ENCODE data around the gene AHI1.

GRCh38 chr6:135358251-135358821 is 139.2 kb downstream of the AHI1 start:
- TF ChIP-seq CTCF (IDR thresholded peaks at IDR 0.05) = no peak
- TF ChIP-seq POLR2A (IDR thresholded peaks at IDR 0.05) = no peak

Measured in heart left ventricle (tissue), 13 donors.